Measurements from ENCODE around the gene EMB.

DNA sequence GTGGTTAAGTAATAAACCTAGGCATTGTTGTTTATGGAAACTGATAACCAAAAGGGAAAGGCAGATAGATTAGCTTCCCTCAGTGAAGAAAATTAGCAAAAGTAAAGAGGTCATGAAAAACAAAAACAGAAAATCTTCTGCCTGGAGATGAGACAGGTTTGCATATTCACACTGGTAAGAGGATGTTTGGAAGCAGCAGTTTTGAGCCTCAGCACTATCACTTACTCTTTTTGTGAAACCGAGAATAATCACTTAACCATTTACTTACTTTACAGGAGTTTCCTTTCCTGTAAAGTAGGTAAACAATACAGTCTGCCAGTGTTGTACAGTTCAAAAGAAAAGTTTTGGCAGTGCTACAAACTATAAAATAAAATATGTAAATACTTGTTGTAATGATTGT, 35.5 kb upstream of the EMB start:
- TF ChIP-seq TAF1 (IDR thresholded peaks at IDR 0.05; ENCODE audit: borderline replicate concordance, insufficient read depth, low read length) (no peak), POLR2AphosphoS5 (IDR thresholded peaks at IDR 0.05; ENCODE audit: low read depth, low read length) (no peak), SIN3A (IDR thresholded peaks at IDR 0.05; ENCODE audit: borderline replicate concordance, insufficient read depth, low read length) (no peak)
- TF ChIP-seq, protein P1, sequence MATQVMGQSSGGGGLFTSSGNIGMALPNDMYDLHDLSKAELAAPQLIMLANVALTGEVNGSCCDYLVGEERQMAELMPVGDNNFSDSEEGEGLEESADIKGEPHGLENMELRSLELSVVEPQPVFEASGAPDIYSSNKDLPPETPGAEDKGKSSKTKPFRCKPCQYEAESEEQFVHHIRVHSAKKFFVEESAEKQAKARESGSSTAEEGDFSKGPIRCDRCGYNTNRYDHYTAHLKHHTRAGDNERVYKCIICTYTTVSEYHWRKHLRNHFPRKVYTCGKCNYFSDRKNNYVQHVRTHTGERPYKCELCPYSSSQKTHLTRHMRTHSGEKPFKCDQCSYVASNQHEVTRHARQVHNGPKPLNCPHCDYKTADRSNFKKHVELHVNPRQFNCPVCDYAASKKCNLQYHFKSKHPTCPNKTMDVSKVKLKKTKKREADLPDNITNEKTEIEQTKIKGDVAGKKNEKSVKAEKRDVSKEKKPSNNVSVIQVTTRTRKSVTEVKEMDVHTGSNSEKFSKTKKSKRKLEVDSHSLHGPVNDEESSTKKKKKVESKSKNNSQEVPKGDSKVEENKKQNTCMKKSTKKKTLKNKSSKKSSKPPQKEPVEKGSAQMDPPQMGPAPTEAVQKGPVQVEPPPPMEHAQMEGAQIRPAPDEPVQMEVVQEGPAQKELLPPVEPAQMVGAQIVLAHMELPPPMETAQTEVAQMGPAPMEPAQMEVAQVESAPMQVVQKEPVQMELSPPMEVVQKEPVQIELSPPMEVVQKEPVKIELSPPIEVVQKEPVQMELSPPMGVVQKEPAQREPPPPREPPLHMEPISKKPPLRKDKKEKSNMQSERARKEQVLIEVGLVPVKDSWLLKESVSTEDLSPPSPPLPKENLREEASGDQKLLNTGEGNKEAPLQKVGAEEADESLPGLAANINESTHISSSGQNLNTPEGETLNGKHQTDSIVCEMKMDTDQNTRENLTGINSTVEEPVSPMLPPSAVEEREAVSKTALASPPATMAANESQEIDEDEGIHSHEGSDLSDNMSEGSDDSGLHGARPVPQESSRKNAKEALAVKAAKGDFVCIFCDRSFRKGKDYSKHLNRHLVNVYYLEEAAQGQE (IDR thresholded peaks at IDR 0.05; ENCODE audit: insufficient read depth in 1 of 2, low read depth in 2 of 2, low read length in 2 of 2) = no peak
